WTC11 (cell line): ENCODE data around the gene ADCK2. TPM values are rescaled to one million over a fixed set of nuclear protein-coding genes. Genes with fewer than 3 reads are reported as not detected.
"Not testable (repeated sequence)": the region's sequence is repeated elsewhere in the genome, so short reads cannot be mapped to it uniquely, and the experiment has no call there.

Experiments used
- ATAC-seq: fragments of 200-7000 bp; cut with Tn5 transposase; 2 replicates; pipeline ENCODE4 v1.10.0; 2021; ENCODE audit warnings: mild to moderate bottlenecking, moderate library complexity
- CTCF ChIA-PET: fragments of 300-600 bp; sonication (Branson Sonifier 250); formaldehyde crosslinking; loops from one replicate; lab custom pipeline; 2021; ENCODE audit warnings: antibody characterized with exemption; lab: Charles Lee
- POLR2A ChIA-PET: fragments of 350-600 bp; sonication (Branson Sonifier 250); formaldehyde crosslinking; loops from one replicate; lab custom pipeline; 2021; ENCODE audit warnings: antibody characterized with exemption; lab: Charles Lee
- DNase-seq: peaks from one replicate; pipeline ENCODE4 v3.0.0; 2021; ENCODE audit warnings: low spot score
- H3K27ac Mint-ChIP-seq: 2 replicates; pipeline ENCODE4 v1.8.0; 2021; ENCODE audit warnings: mixed read lengths
- H3K27me3 Mint-ChIP-seq: 2 replicates; pipeline ENCODE4 v1.8.0; 2021; ENCODE audit warnings: low read depth, mild to moderate bottlenecking, moderate library complexity, mixed read lengths
- H3K36me3 Mint-ChIP-seq: 2 replicates; pipeline ENCODE4 v1.8.0; 2021; ENCODE audit warnings: mixed read lengths
- H3K4me1 Mint-ChIP-seq: 2 replicates; pipeline ENCODE4 v1.8.0; 2022; ENCODE audit warnings: mixed read lengths
- H3K4me3 Mint-ChIP-seq: 2 replicates; pipeline ENCODE4 v1.8.0; 2021; ENCODE audit warnings: mild to moderate bottlenecking, moderate library complexity, mixed read lengths
- H3K9me3 Mint-ChIP-seq: 2 replicates; pipeline ENCODE4 v1.8.0; 2021; ENCODE audit warnings: mixed read lengths
- ATF1 ChIP-seq: sonication (generic); formaldehyde crosslinking; IDR thresholded peaks from 2 replicates; pipeline ENCODE4 v1.8.1; 2023; ENCODE audit warnings: mild to moderate bottlenecking, moderate library complexity, missing genetic modification reagents
- ATF2 ChIP-seq: sonication (generic); formaldehyde crosslinking; IDR thresholded peaks from 2 replicates; pipeline ENCODE4 v1.8.1; 2022; ENCODE audit warnings: low read depth, missing genetic modification reagents, borderline replicate concordance
- CREB1 ChIP-seq: sonication (generic); formaldehyde crosslinking; IDR thresholded peaks from 2 replicates; pipeline ENCODE4 v1.8.0; 2023; ENCODE audit warnings: mild to moderate bottlenecking, missing genetic modification reagents
- EMX1 ChIP-seq: fragments of 250-450 bp; sonication (Bioruptor Pico); IDR thresholded peaks from 2 replicates; pipeline ENCODE4 v1.8.0; 2021; ENCODE audit warnings: mild to moderate bottlenecking
- ETV6 ChIP-seq: sonication (generic); formaldehyde crosslinking; IDR thresholded peaks from 2 replicates; pipeline ENCODE4 v1.8.1; 2022; ENCODE audit warnings: mild to moderate bottlenecking, missing genetic modification reagents
- GTF2I ChIP-seq: fragments of 250-450 bp; sonication (Bioruptor Pico); conservative IDR thresholded peaks from 2 replicates; pipeline ENCODE4 v1.4.0; 2021; ENCODE audit warnings: mild to moderate bottlenecking
- IRF1 ChIP-seq: sonication (generic); formaldehyde crosslinking; IDR thresholded peaks from 2 replicates; pipeline ENCODE4 v1.8.0; 2023; ENCODE audit warnings: missing genetic modification reagents
- KAT7 ChIP-seq: sonication (generic); formaldehyde crosslinking; IDR thresholded peaks from 2 replicates; pipeline ENCODE4 v1.8.1; 2023; ENCODE audit warnings: missing genetic modification reagents, mild to moderate bottlenecking, borderline replicate concordance
- MAX ChIP-seq: sonication (generic); formaldehyde crosslinking; IDR thresholded peaks from 2 replicates; pipeline ENCODE4 v1.8.0; 2022; ENCODE audit warnings: mild to moderate bottlenecking, missing genetic modification reagents
- MLX ChIP-seq: sonication (generic); formaldehyde crosslinking; IDR thresholded peaks from 2 replicates; pipeline ENCODE4 v1.8.1; 2023; ENCODE audit warnings: mild to moderate bottlenecking, missing genetic modification reagents, moderate library complexity
- NFATC4 ChIP-seq: fragments of 250-450 bp; sonication (Bioruptor Pico); IDR thresholded peaks from 2 replicates; pipeline ENCODE4 v1.9.0; 2021; ENCODE audit warnings: mild to moderate bottlenecking
- NFE2L1 ChIP-seq: sonication (generic); formaldehyde crosslinking; IDR thresholded peaks from 2 replicates; pipeline ENCODE4 v1.8.1; 2023; ENCODE audit warnings: missing genetic modification reagents
- NR3C1 ChIP-seq: sonication (generic); formaldehyde crosslinking; conservative IDR thresholded peaks from 2 replicates; pipeline ENCODE4 v1.8.1; 2023; ENCODE audit warnings: low read depth, mild to moderate bottlenecking, missing genetic modification reagents
- OVOL2 ChIP-seq: fragments of 250-450 bp; sonication (Bioruptor Pico); IDR thresholded peaks from 2 replicates; pipeline ENCODE4 v1.9.0; 2021; ENCODE audit warnings: mild to moderate bottlenecking, borderline replicate concordance
- SMAD3 ChIP-seq: sonication (generic); formaldehyde crosslinking; IDR thresholded peaks from 2 replicates; pipeline ENCODE4 v1.8.0; 2022; ENCODE audit warnings: missing genetic modification reagents, mild to moderate bottlenecking, borderline replicate concordance
- SMAD4 ChIP-seq: sonication (generic); formaldehyde crosslinking; IDR thresholded peaks from 2 replicates; pipeline ENCODE4 v1.8.0; 2022; ENCODE audit warnings: mild to moderate bottlenecking, missing genetic modification reagents
- SOX15 ChIP-seq: fragments of 250-450 bp; sonication (Bioruptor Pico); IDR thresholded peaks from 2 replicates; pipeline ENCODE4 v1.9.0; 2021; ENCODE audit warnings: mild to moderate bottlenecking
- TCF7 ChIP-seq: sonication (generic); formaldehyde crosslinking; IDR thresholded peaks from 2 replicates; pipeline ENCODE4 v1.8.0; 2022; ENCODE audit warnings: mild to moderate bottlenecking, low read depth, missing genetic modification reagents, moderate library complexity
- ZNF138 ChIP-seq: sonication (generic); formaldehyde crosslinking; conservative IDR thresholded peaks from 2 replicates; pipeline ENCODE4 v1.8.1; 2022; ENCODE audit warnings: mild to moderate bottlenecking, moderate library complexity, missing genetic modification reagents
- total RNA-seq: library from RNA; stranded (reverse); gene quantifications from 3 replicates; pipeline ENCODE4 v1.2.3, GENCODE V29; 2021
- TF ChIP-seq, protein P1 (sequence below): sonication (generic); formaldehyde crosslinking; IDR thresholded peaks from 2 replicates; pipeline ENCODE4 v1.8.1; 2022; ENCODE audit warnings: missing genetic modification reagents, borderline replicate concordance
- TF ChIP-seq, protein P2 (sequence below): sonication (generic); formaldehyde crosslinking; IDR thresholded peaks from 2 replicates; pipeline ENCODE4 v1.8.1; 2022; ENCODE audit warnings: mild to moderate bottlenecking, moderate library complexity, missing genetic modification reagents
- TF ChIP-seq, protein P3 (sequence below): sonication (generic); formaldehyde crosslinking; IDR thresholded peaks from 2 replicates; pipeline ENCODE4 v1.8.1; 2023; ENCODE audit warnings: mild to moderate bottlenecking, missing genetic modification reagents, moderate library complexity
- TF ChIP-seq, protein P4 (sequence below): sonication (generic); formaldehyde crosslinking; IDR thresholded peaks from 2 replicates; pipeline ENCODE4 v1.8.1; 2023; ENCODE audit warnings: mild to moderate bottlenecking, missing genetic modification reagents

The ADCK2 gene
- total RNA-seq, 1 experiment from 2014 or later: 12.7 TPM

DNA sequence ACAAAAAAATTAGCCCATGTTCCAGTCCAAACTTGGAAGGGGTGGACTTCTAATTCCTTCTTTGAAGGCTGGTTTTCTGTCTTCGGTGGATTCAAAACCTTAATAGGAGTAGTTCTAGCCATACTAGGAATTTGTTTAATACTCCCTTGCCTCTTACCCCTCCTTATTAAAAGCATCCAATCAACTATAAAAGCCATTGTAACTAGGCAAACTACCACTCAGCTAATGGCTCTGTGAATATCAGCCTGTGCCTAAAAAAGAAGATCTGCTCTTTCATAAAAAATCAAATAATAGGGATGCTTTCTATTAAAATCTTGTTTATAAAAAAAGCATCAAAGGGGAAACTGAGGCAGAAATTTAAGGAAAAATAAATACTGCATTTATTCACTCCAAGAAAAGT lies 4.1 kb upstream of the ADCK2 start:
- CTCF ChIA-PET: interaction anchor here (1.2 to 1.5 kb wide), 2 partner anchors 15 to 151 kb away, joined by 3 to 4 read pairs; no protein-coding TSS in a partner anchor
- ATAC-seq: no peak
- TF ChIP-seq ZNF138 (no peak), OVOL2 (CRISPR knock-in tag) (no peak), ATF2 (CRISPR knock-in tag) (no peak), KAT7 (CRISPR knock-in tag) (no peak), NFE2L1 (CRISPR knock-in tag) (no peak), NR3C1 (CRISPR knock-in tag) (no peak), IRF1 (CRISPR knock-in tag) (no peak), SMAD3 (CRISPR knock-in tag) (no peak), ATF1 (CRISPR knock-in tag) (no peak), CREB1 (no peak), EMX1 (CRISPR knock-in tag) (no peak), GTF2I (CRISPR knock-in tag) (no peak), NFATC4 (CRISPR knock-in tag) (no peak), SOX15 (no peak), MAX (CRISPR knock-in tag) (no peak), SMAD4 (CRISPR knock-in tag) (no peak), ETV6 (no peak), MLX (CRISPR knock-in tag) (no peak)
- TF ChIP-seq, protein P1, sequence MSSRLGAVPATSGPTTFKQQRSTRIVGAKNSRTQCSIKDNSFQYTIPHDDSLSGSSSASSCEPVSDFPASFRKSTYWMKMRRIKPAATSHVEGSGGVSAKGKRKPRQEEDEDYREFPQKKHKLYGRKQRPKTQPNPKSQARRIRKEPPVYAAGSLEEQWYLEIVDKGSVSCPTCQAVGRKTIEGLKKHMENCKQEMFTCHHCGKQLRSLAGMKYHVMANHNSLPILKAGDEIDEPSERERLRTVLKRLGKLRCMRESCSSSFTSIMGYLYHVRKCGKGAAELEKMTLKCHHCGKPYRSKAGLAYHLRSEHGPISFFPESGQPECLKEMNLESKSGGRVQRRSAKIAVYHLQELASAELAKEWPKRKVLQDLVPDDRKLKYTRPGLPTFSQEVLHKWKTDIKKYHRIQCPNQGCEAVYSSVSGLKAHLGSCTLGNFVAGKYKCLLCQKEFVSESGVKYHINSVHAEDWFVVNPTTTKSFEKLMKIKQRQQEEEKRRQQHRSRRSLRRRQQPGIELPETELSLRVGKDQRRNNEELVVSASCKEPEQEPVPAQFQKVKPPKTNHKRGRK (CRISPR knock-in tag): no peak
- TF ChIP-seq, protein P2, sequence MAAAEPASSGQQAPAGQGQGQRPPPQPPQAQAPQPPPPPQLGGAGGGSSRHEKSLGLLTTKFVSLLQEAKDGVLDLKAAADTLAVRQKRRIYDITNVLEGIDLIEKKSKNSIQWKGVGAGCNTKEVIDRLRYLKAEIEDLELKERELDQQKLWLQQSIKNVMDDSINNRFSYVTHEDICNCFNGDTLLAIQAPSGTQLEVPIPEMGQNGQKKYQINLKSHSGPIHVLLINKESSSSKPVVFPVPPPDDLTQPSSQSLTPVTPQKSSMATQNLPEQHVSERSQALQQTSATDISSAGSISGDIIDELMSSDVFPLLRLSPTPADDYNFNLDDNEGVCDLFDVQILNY (CRISPR knock-in tag): no peak
- TF ChIP-seq, all 79 proteins: peak for 0
- H3K4me3 Mint-ChIP-seq: no peak overlapping the region
- DNase-seq: no peak
- no peaks in the 10 kb centered on the region for H3K36me3 Mint-ChIP-seq
- peaks cover 11% of the 10 kb centered on the region; the same call in 1 of the 2 replicates for H3K27me3 Mint-ChIP-seq
- H3K9me3 Mint-ChIP-seq: no peaks in the 10 kb centered on the region
- H3K27ac Mint-ChIP-seq: no peak overlapping the region
- POLR2A ChIA-PET: interaction anchor here (0.7 kb wide), 1 partner anchor 73 kb away, joined by 3 read pairs; no protein-coding TSS in a partner anchor
- H3K4me1 Mint-ChIP-seq: peaks cover 11% of the 10 kb centered on the region

GRCh38 chr7:140669352-140669751 lies 3.4 kb upstream of the ADCK2 start:
- H3K27ac Mint-ChIP-seq: no peak overlapping the region
- no peak for TF ChIP-seq TCF7
- TF ChIP-seq, protein P3, sequence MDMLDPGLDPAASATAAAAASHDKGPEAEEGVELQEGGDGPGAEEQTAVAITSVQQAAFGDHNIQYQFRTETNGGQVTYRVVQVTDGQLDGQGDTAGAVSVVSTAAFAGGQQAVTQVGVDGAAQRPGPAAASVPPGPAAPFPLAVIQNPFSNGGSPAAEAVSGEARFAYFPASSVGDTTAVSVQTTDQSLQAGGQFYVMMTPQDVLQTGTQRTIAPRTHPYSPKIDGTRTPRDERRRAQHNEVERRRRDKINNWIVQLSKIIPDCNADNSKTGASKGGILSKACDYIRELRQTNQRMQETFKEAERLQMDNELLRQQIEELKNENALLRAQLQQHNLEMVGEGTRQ (CRISPR knock-in tag): no peak
- TF ChIP-seq, protein P4, sequence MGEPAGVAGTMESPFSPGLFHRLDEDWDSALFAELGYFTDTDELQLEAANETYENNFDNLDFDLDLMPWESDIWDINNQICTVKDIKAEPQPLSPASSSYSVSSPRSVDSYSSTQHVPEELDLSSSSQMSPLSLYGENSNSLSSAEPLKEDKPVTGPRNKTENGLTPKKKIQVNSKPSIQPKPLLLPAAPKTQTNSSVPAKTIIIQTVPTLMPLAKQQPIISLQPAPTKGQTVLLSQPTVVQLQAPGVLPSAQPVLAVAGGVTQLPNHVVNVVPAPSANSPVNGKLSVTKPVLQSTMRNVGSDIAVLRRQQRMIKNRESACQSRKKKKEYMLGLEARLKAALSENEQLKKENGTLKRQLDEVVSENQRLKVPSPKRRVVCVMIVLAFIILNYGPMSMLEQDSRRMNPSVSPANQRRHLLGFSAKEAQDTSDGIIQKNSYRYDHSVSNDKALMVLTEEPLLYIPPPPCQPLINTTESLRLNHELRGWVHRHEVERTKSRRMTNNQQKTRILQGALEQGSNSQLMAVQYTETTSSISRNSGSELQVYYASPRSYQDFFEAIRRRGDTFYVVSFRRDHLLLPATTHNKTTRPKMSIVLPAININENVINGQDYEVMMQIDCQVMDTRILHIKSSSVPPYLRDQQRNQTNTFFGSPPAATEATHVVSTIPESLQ: no peak
- ChIA-PET CTCF (interaction anchor here (1.0 to 1.2 kb wide), 2 partner anchors 22 to 151 kb away, joined by 3 read pairs; no protein-coding TSS in a partner anchor), POLR2A (no interaction called here)
- no peak for DNase-seq
- H3K9me3 Mint-ChIP-seq: no peaks in the 10 kb centered on the region
- peaks cover 8% of the 10 kb centered on the region; the same call in 1 of the 2 replicates for H3K27me3 Mint-ChIP-seq
- H3K4me3 Mint-ChIP-seq: no peak overlapping the region
- ATAC-seq: no peak
- no peaks in the 10 kb centered on the region for H3K36me3 Mint-ChIP-seq
- H3K4me1 Mint-ChIP-seq: peaks cover 11% of the 10 kb centered on the region

DNA sequence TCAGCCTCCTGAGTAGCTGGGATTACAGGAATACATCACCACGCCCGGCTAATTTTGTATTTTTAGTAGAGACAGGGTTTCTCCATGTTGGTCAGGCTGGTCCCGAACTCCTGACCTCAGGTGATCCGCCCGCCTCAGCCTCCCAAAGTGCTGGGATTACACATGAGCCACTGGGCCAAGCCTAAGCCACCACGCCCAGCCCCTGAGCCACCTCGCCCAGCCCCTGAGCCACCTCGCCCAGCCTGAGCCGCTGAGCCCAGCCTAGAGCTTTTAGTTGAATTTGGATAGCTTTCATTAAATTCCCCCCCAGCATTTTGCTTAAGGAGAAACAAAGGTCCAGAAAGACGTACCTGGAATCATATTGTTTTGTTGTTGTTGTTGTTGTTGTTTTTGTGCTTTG lies 2.9 kb upstream of the ADCK2 start:
- H3K9me3 Mint-ChIP-seq, ATAC-seq, H3K27ac Mint-ChIP-seq, DNase-seq, H3K4me3 Mint-ChIP-seq, H3K27me3 Mint-ChIP-seq, POLR2A ChIA-PET, H3K36me3 Mint-ChIP-seq: not testable (repeated sequence)
- CTCF ChIA-PET: interaction anchor here (1.0 to 1.2 kb wide), 2 partner anchors 23 to 152 kb away, joined by 3 read pairs; no protein-coding TSS in a partner anchor
- H3K4me1 Mint-ChIP-seq: peaks cover 11% of the 10 kb centered on the region
